Lower leg skin (tissue), 4 donors: Measurements from ENCODE around the gene PDZD7. TPM values are rescaled to one million over a fixed set of nuclear protein-coding genes. Genes with fewer than 3 reads are reported as not detected.

Experiments used
- DNase-seq, 2 donors: peaks; one replicate each; pipeline ENCODE4 v3.0.0-alpha.2; 2019; ENCODE audit warnings: low spot score in 2 of 2
- H3K4me3 ChIP-seq: fragments of 200-600 bp; sonication (generic); 2 replicates; pipeline ENCODE4 v1.5.1; 2017; ENCODE audit warnings: mild to moderate bottlenecking, low read depth; ENCODE audit not compliant: poor library complexity, severe bottlenecking
- CTCF ChIP-seq, 3 donors: fragments of 450-650 bp; IDR thresholded peaks; one replicate each; pipeline ENCODE4 v1.5.1; 2016; ENCODE audit warnings: antibody characterized with exemption in 3 of 3, mild to moderate bottlenecking in 3 of 3, moderate library complexity in 2 of 3
- POLR2A ChIP-seq, 2 donors: fragments of 450-650 bp; IDR thresholded peaks; one replicate each; pipeline ENCODE4 v1.6.1; 2016 to 2017; ENCODE audit warnings: antibody characterized with exemption in 2 of 2, mild to moderate bottlenecking in 1 of 2, moderate library complexity in 1 of 2
- whole genome bisulfite sequencing, 2 donors: methylation state at CpG; one replicate each; pipeline ENCODE4 v1.1.5; 2018; 5-methylcytosine and 5-hydroxymethylcytosine counted together
- intact Hi-C: fragments of 100-400 bp; cut with DNase I; formaldehyde crosslinking; loops from one replicate; pipeline ENCODE4 v1.15.0; 2023; ENCODE audit warnings: low total_unique reads
- total RNA-seq, 4 donors: library from RNA; depleted of rRNA; stranded (reverse); fragments of >200 nt; gene quantifications; one replicate each; pipeline ENCODE4 v1.1.0, GENCODE V29; 2016

Gene PDZD7
- total RNA-seq, 4 donors from 2014 or later, result 1.5 to 9.0 (median 3.5) TPM

GRCh38 chr10:101056365-101057151 lies 25.6 kb upstream of the PDZD7 start:
- 93 to 96% methylated on average over 4 of the region's 4 CpGs for WGBS, 2 donors
- intact Hi-C loops, result loop anchor here (10.0 kb wide), 1 partner anchor 88 kb away; no protein-coding TSS in a partner anchor
- TF ChIP-seq POLR2A (IDR thresholded peaks at IDR 0.05), result no peak
- TF ChIP-seq CTCF (IDR thresholded peaks at IDR 0.05), result no peak
- no peak overlapping the region for H3K4me3 ChIP-seq
- DNase-seq, result no peak

DNA sequence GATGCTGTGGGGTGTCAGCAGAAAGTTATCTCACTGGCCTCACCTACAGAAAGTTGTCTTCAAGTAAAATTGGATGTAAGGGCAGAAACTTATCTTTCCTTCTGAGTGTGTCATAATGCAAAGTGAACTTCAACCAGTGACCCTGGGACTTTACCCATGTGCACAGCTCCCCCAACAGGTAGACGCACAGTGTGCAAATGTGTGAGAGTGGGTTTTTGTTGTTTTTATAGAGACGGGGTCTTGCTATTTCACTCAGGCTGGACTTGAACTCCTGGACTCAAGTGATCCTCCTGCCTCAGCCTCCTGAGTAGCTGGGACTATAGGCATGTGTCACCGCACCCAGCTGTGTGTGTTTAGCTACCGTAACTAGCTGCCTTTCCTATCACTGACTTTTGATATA lies 24.5 kb upstream of the PDZD7 start:
- WGBS, 2 donors, result 92 to 93% methylated on average over 4 of the region's 4 CpGs
- intact Hi-C loops, result loop anchor here (10.0 kb wide), 1 partner anchor 89 kb away; no protein-coding TSS in a partner anchor
- TF ChIP-seq POLR2A (IDR thresholded peaks at IDR 0.05), result no peak
- no peak for TF ChIP-seq CTCF (IDR thresholded peaks at IDR 0.05)
- DNase-seq, result no peak
- no peak overlapping the region for H3K4me3 ChIP-seq

DNA sequence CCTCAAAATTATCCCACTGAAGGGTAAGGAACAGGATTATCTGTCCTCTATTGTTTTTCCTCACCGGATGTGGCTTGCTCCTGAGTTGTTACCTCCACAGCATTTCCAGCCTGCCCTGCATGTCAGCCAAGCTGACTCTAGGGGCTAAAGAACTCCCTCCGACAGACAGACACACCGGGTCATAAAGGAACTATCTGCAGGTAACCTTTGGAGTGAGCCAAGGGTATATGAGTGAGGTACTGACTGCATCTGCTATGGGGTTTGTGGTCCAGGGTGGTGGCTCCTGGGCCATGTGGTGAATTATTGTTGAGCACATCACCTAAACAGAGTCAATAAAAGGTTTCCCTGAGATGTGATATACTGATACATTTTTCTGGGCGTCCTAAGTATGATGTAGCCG lies 23.9 kb upstream of the PDZD7 start:
- DNase-seq, result no peak
- WGBS, 2 donors, result 88 to 92% methylated on average over 5 of the region's 5 CpGs
- intact Hi-C loops, result loop anchor here (10.0 kb wide), 1 partner anchor 90 kb away; no protein-coding TSS in a partner anchor
- no peak for TF ChIP-seq CTCF (IDR thresholded peaks at IDR 0.05)
- no peak for TF ChIP-seq POLR2A (IDR thresholded peaks at IDR 0.05)
- no peak overlapping the region for H3K4me3 ChIP-seq

GRCh38 chr10:101054351-101054750 lies 23.4 kb upstream of the PDZD7 start:
- DNase-seq, result no peak
- 83 to 84% methylated on average over 1 of the region's 1 CpG for WGBS, 2 donors
- intact Hi-C loops, result loop anchor here (10.0 kb wide), 1 partner anchor 90 kb away; no protein-coding TSS in a partner anchor
- no peak overlapping the region for H3K4me3 ChIP-seq
- TF ChIP-seq CTCF (IDR thresholded peaks at IDR 0.05) (no peak), POLR2A (IDR thresholded peaks at IDR 0.05) (no peak)

DNA sequence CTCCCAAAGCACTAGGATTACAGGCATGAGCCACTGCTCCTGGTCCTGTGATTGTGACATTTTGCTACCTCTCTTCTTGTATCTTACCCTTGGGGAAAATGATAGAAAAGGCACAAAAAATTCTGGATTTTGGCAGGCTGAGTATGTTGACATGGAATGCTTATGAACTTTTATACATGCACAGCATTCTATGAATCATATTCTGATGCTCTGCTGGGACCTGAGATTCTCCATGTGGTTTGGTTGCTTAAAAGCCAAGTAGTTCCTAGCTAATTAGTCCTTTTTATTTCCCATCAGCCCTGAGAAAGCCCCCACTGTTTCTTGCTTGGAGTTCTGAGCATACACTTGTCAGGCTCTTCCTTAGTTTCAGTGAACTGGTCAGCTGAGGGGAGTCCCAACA lies 22.6 kb upstream of the PDZD7 start:
- intact Hi-C loops, result loop anchor here (10.0 kb wide), 1 partner anchor 91 kb away; no protein-coding TSS in a partner anchor
- no peak overlapping the region for H3K4me3 ChIP-seq
- no peak for DNase-seq
- TF ChIP-seq POLR2A (IDR thresholded peaks at IDR 0.05) (no peak), CTCF (IDR thresholded peaks at IDR 0.05) (no peak)
